ENCODE results near the gene FOXJ3. TPM values are rescaled to one million over a fixed set of nuclear protein-coding genes. Genes with fewer than 3 reads are reported as not detected.

The FOXJ3 gene
- total and polyA plus RNA-seq, 2 of the 8 experiments (the other 6 are each of a cell fraction or from before 2014, with no cell fraction given), result 48.6 to 51.9 TPM

- TF ChIP-seq GABPA (IDR thresholded peaks at IDR 0.05; ENCODE audit: borderline replicate concordance, insufficient read depth, low read length) (no peak), TEAD4 (IDR thresholded peaks at IDR 0.05; ENCODE audit: low read depth, low read length) (no peak)
Measured at GRCh38 chr1:42250164-42250563, 84.9 kb downstream of the FOXJ3 start (continued).

Data from H1 (cell line).